Fibroblast of lung (primary cell): Measurements from ENCODE around the gene CASP5. TPM values are rescaled to one million over a fixed set of nuclear protein-coding genes. Genes with fewer than 3 reads are reported as not detected.

Experiments used
- DNase-seq, 2 donors: peaks; one replicate each; pipeline versions ENCODE4 v3.0.0 to v3.0.0-alpha.2; 2010; ENCODE audit warnings: low read depth in 2 of 2
- H2AFZ ChIP-seq: 2 replicates; pipeline ENCODE4 v1.5.1; 2012; ENCODE audit warnings: low read length, control low read depth, inconsistent platforms
- H3K27ac ChIP-seq: 2 replicates; pipeline ENCODE4 v1.5.1; 2011; ENCODE audit warnings: low read length, control low read depth; ENCODE audit not compliant: insufficient read depth
- H3K27me3 ChIP-seq: 2 replicates; pipeline ENCODE4 v1.5.1; 2011; ENCODE audit warnings: mild to moderate bottlenecking, low read length; ENCODE audit not compliant: control insufficient read depth, insufficient read depth
- H3K36me3 ChIP-seq: 2 replicates; pipeline ENCODE4 v1.5.1; 2011; ENCODE audit warnings: low read length; ENCODE audit not compliant: control insufficient read depth, insufficient read depth
- H3K4me1 ChIP-seq: 2 replicates; pipeline ENCODE4 v1.5.1; 2011; ENCODE audit warnings: low read length; ENCODE audit not compliant: control insufficient read depth, insufficient read depth; ENCODE audit errors: extremely low read depth
- H3K4me2 ChIP-seq: 2 replicates; pipeline ENCODE4 v1.5.1; 2011; ENCODE audit warnings: low read length, control low read depth; ENCODE audit not compliant: insufficient read depth; ENCODE audit errors: extremely low read depth
- H3K4me3 ChIP-seq, 4 experiments: fragments of 200-600 bp in 1 of 4; sonication (generic) in 1 of 4; replicated peaks in 1 of 4; 2 replicates each; pipeline ENCODE4 v1.5.1; 2011 to 2016; ENCODE audit warnings: low read length in 4 of 4, low read depth in 3 of 4, mild to moderate bottlenecking in 3 of 4, control low read depth in 2 of 4, inconsistent platforms in 1 of 4, mixed read lengths in 1 of 4; ENCODE audit not compliant: insufficient read depth in 1 of 4; ENCODE audit errors: control extremely low read depth in 1 of 4
- H3K79me2 ChIP-seq: 2 replicates; pipeline ENCODE4 v1.5.1; 2012; ENCODE audit warnings: mild to moderate bottlenecking, low read length, inconsistent platforms; ENCODE audit not compliant: control insufficient read depth, insufficient read depth
- H3K9ac ChIP-seq: 2 replicates; pipeline ENCODE4 v1.5.1; 2011; ENCODE audit warnings: mild to moderate bottlenecking, low read length, control low read depth; ENCODE audit not compliant: insufficient read depth
- H3K9me3 ChIP-seq: 2 replicates; pipeline ENCODE4 v1.5.1; 2012; ENCODE audit warnings: low read depth, low read length; ENCODE audit not compliant: control insufficient read depth, insufficient read depth
- H4K20me1 ChIP-seq: 2 replicates; pipeline ENCODE4 v1.5.1; 2011; ENCODE audit warnings: low read length; ENCODE audit not compliant: control insufficient read depth, insufficient read depth; ENCODE audit errors: extremely low read depth
- EZH2 ChIP-seq: IDR thresholded peaks from 2 replicates; pipeline ENCODE4 v1.5.1; 2012; ENCODE audit warnings: low read length, control low read depth, mild to moderate bottlenecking; ENCODE audit errors: missing control alignments
- polyA plus RNA-seq, 2 donors: library from polyadenylated mRNA; depleted of rRNA in 1 of 2; stranded (reverse) in 1 of 2; unstranded in 1 of 2; fragments of >200 nt; gene quantifications; 2 replicates each; pipeline ENCODE4 v1.2.1, GENCODE V29; 2011 to 2012; ENCODE audit warnings: missing spikeins in 1 of 2
- total RNA-seq: library from RNA; depleted of rRNA; stranded (reverse); fragments of >200 nt; gene quantifications from 2 replicates; pipeline ENCODE4 v1.2.1, GENCODE V29; 2014
- TF ChIP-seq, protein P1 (sequence below), 2 donors: IDR thresholded peaks in 1 of 2; conservative IDR thresholded peaks in 1 of 2; 1 replicate in 1 of 2; 2 replicates in 1 of 2; pipeline ENCODE4 v1.5.1; 2011 to 2012; ENCODE audit warnings: low read length in 2 of 2, control low read depth in 1 of 2, inconsistent platforms in 1 of 2, low read depth in 1 of 2, mild to moderate bottlenecking in 1 of 2

Gene CASP5
- total and polyA plus RNA-seq, 2 donors (not counting 1 experiment from before 2014, with no cell fraction given), result 0.17 TPM; not detected in 1

- H3K9me3 ChIP-seq, result no peaks in the 10 kb centered on the region
- H4K20me1 ChIP-seq, result no peaks in the 10 kb centered on the region
- no peak overlapping the region for H3K4me3 ChIP-seq
- DNase-seq, result no peak
- no peaks in the 10 kb centered on the region for H3K27me3 ChIP-seq
- H3K36me3 ChIP-seq, result no peaks in the 10 kb centered on the region
- no peak for TF ChIP-seq EZH2
- TF ChIP-seq, protein P1, sequence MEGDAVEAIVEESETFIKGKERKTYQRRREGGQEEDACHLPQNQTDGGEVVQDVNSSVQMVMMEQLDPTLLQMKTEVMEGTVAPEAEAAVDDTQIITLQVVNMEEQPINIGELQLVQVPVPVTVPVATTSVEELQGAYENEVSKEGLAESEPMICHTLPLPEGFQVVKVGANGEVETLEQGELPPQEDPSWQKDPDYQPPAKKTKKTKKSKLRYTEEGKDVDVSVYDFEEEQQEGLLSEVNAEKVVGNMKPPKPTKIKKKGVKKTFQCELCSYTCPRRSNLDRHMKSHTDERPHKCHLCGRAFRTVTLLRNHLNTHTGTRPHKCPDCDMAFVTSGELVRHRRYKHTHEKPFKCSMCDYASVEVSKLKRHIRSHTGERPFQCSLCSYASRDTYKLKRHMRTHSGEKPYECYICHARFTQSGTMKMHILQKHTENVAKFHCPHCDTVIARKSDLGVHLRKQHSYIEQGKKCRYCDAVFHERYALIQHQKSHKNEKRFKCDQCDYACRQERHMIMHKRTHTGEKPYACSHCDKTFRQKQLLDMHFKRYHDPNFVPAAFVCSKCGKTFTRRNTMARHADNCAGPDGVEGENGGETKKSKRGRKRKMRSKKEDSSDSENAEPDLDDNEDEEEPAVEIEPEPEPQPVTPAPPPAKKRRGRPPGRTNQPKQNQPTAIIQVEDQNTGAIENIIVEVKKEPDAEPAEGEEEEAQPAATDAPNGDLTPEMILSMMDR (conservative IDR thresholded peaks at IDR 0.05 in 1 of 2, IDR thresholded peaks at IDR 0.05 in 1 of 2; ENCODE audit: low read depth in 1 of 2, low read length in 2 of 2), result no peak
- no peaks in the 10 kb centered on the region for H3K79me2 ChIP-seq
- H3K4me1 ChIP-seq, result no peaks in the 10 kb centered on the region
- no peak overlapping the region for H3K9ac ChIP-seq
- H3K27ac ChIP-seq, result no peak overlapping the region
- H3K4me2 ChIP-seq, result no peak overlapping the region
- no peak overlapping the region for H2AFZ ChIP-seq
These were observed 15.5 kb downstream of the CASP5 start for GRCh38 chr11:105007463-105007862.

DNA sequence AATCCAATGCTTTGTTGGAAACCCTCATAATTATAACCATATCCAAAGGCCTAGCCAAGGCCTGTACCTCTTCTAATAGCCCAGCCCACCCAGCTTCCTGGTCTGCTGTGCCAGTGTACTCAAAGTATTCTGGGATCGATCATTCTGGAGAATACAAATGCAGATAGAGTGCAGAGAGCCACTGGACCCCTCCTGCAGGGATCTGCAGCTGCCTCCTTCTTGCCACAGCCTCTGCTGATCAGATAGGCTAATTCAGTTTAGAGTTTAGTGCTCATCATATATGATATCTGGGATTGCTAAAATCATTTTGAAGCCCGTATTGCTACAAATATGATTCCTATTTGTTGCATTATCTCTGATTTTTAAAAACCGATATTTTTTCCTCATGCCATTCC, 17.5 kb downstream of the CASP5 start:
- Histone ChIP-seq H3K36me3 (no peaks in the 10 kb centered on the region), H4K20me1 (no peaks in the 10 kb centered on the region), H3K9me3 (no peaks in the 10 kb centered on the region), H2AFZ (no peak overlapping the region), H3K27ac (no peak overlapping the region), H3K4me1 (no peaks in the 10 kb centered on the region), H3K27me3 (no peaks in the 10 kb centered on the region), H3K4me2 (no peak overlapping the region), H3K9ac (no peak overlapping the region), H3K4me3 (no peak overlapping the region), H3K79me2 (no peaks in the 10 kb centered on the region)
- peak in 1 of 2 donors; percentile 0 for DNase-seq
- no peak for TF ChIP-seq EZH2

DNA sequence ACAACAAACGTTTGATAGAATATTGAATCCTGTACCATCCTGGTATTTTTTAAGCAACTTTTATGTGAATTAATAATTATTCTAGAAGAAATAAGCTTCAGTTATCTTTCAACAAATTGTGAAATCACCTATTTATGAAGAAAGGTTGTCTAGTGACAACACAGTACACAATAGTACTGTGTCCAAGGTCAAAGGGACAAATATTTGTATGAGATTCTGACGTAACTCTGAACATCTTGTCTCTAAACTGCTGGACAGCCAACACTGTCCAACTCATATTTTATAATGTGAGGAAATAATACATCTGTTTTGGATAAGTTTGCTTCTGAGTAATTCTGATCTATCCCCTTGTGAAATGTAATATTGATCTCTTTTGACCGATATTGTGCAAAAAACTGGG, 18.9 kb downstream of the CASP5 start:
- no peak overlapping the region for H3K4me2 ChIP-seq
- DNase-seq, result peak in 1 of 2 donors; percentile 35
- no peaks in the 10 kb centered on the region for H3K27me3 ChIP-seq
- H3K79me2 ChIP-seq, result no peaks in the 10 kb centered on the region
- H3K9ac ChIP-seq, result no peak overlapping the region
- H3K9me3 ChIP-seq, result no peaks in the 10 kb centered on the region
- H3K4me1 ChIP-seq, result no peaks in the 10 kb centered on the region
- TF ChIP-seq, protein P1 (conservative IDR thresholded peaks at IDR 0.05 in 1 of 2, IDR thresholded peaks at IDR 0.05 in 1 of 2; ENCODE audit: low read depth in 1 of 2, low read length in 2 of 2), result no peak
- TF ChIP-seq EZH2, result no peak
- no peak overlapping the region for H3K27ac ChIP-seq
- H2AFZ ChIP-seq, result no peak overlapping the region
- no peaks in the 10 kb centered on the region for H3K36me3 ChIP-seq
- H3K4me3 ChIP-seq, result no peak overlapping the region
- H4K20me1 ChIP-seq, result no peaks in the 10 kb centered on the region
